Activated CD4-positive, alpha-beta T cell treated with anti-CD3 and anti-CD28 coated beads, Interleukin-2, amount 50 U/mL, for 1 hour (primary cell): ENCODE results near the gene NFIL3.

Source experiments
- DNase-seq: peaks from one replicate; pipeline ENCODE4 v3.0.0-alpha.2; 2020

Gene NFIL3

DNA sequence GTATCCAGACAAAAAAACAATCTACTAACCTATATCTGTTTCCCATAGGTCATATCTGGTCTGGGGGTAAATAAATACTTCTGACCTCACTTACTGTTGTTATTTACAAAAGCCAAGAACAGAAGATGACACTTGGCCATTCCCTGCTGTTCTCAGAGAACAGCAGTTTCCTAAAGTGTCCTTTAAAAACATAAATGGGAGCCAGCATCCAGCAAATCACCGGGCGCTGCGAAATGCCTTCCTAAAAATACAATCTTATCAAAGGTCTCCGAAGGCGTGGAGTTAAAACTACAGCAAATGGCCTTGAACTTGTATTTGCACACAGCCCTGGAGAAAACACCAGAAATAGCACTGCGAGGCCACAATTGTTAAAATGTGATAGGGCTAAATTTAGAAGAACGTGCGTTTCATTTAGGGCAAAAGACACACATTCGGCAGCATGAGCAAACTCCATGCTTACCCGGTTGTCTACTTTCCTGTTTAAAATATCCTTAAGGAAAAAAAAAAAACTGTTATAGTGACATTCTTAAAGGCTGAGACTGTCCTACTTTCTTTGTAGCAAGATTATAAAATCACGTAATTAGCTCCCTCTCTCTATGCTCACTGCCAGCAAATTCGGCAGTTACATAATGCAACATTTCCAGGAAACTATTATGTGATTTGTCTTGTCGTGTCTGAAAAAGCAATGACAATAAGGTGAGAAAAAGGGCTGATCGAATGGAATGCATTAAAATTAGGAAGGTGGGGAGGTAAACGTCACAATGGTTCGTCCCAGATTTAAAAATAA, 1.5 kb downstream of the NFIL3 start:
- no peak for DNase-seq

GRCh38 chr9:91421128-91421765, 2.4 kb downstream of the NFIL3 start:
- no peak for DNase-seq

GRCh38 chr9:91420501-91421127, 3.0 kb downstream of the NFIL3 start:
- DNase-seq: no peak

GRCh38 chr9:91419222-91420191, 4.1 kb downstream of the NFIL3 start:
- DNase-seq: no peak

- no peak for DNase-seq
Observed at GRCh38 chr9:91418215-91418610, 5.4 kb downstream of the NFIL3 start.

- DNase-seq: no peak
Observed at GRCh38 chr9:91417602-91418214, 5.9 kb downstream of the NFIL3 start.

DNA sequence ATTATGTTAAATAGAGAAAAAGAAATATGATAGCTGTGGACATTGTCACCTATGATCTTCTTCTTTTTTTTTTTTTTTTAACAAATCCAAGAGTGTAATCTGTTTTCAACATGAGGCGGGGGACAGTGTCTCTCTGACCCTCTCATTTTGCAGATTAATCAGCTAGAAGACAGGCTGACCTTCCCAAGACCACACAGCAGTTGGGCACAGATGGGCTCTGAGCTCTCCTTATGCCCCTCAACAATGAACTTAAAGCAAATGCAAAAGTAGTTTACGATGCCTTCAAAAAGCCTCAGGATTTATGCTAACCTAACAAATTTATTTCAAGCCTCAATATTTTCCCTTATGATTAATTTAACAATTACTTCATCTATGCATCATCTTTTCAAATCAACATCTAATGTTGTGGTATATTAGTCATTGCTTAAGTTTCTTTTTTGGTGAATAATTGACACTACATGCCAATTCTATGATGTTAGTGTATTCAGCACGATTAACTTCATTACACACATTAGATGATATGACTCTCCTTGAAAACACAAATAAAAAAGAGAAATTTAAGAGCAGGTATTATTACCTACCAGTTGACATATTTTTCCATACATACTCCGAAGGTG, 7.4 kb downstream of the NFIL3 start:
- DNase-seq: no peak

GRCh38 chr9:91415290-91415689, 8.3 kb downstream of the NFIL3 start:
- DNase-seq: no peak

GRCh38 chr9:91412941-91413340, 10.7 kb downstream of the NFIL3 start:
- DNase-seq: no peak

DNA sequence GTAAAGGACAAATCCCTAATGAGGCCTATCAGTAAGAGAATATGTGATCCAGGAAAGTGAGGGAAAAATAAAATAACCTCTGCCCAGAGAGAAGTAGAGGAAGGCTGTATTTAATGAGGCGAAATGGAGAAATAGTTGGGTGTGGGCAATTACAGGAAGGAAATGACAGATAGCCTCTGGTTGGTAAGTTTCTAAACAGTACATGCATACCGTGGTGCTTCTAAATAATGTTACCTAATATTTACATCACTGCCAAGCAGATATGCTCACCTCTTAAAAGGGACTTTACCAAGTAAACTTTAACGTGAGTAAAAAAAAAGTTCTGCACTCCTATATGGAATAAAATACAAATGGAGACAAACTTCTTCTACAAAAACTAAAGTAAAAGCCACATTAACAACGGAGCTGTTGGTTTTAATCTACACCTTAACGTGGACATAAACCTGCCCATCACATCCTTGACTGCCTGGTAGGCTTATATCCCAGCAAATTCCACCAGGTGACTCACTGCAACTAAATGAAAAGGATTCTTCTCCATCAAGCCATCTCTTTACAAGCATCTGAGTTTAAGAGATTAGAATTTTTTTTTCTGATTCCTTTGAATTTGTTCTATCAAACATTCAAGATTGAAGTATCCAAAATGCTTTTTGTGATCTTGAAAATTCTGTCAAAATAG, 12.4 kb downstream of the NFIL3 start:
- no peak for DNase-seq

GRCh38 chr9:91410161-91410560, 13.5 kb downstream of the NFIL3 start:
- DNase-seq: no peak

- DNase-seq: no peak
Observed at GRCh38 chr9:91408475-91408874, 15.2 kb downstream of the NFIL3 start.

DNA sequence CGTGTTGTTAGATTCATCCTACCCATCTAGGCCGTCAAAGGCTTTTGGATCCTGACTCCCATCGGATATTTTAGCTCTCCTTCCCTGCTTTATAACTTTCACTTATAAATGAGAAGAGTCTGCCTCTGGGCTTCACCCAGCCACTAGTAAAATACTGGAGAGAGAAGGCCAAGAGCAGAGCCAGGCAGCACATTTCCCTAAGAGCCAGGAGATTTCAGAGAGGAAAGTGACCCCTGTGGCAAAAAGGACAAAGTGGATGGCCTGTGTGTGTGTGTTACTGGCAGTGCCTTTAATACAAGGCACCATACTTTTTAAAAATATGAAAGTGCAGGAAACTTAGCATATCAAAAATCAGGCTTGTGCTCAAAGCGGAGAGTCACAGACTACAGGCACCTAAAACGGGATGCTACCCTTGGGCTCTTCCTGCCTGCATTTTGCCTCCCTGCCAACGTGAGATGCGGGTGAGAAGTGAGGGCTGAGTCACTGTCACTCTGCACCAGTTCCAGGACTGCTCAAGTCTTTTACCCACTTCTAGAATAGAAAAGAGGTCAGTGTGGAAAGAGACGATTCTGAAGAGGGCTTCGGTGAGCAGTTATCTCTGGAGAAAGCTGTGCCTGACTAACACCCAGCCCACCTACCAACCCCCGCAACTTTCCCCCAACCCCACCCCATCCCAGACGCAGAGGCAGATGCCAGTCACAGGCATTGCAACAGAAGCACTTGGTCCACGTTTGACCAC, 15.9 kb downstream of the NFIL3 start:
- no peak for DNase-seq

DNA sequence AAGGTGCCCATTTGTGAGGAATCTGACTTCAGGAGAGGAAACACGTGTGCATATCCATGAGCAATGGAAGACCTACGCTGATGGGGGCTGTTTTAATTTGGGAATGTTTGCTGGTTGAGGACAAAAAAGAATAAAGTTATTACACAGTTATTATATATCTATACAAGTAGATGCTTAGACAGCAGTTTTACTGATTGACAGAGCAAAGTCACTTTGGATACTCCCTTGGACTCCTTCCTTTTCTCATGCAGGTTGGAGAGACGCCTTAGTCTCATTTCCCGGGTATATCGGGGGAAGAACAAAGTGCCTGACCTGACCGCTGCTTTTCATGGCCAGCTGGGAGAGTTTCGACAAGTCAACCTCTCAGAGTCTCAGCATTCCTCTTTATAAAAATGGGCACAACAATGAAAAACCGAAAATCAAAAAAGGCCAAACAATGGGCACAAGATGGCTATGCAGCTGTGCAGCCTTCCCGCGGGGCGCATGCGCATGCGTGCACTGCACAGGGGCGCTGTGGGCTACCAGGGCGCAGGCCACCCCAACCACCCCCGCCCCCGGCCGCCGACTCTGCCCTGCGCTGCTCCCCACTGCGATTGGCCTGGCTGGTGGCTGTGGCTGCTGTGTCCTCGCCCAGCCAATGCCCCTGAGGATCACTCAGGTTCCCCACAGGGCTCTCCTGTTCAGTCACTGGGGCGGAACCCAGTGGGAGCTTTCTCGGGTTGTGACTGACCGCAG, 18.1 kb downstream of the NFIL3 start:
- DNase-seq: no peak

GRCh38 chr9:91403665-91404543, 19.7 kb downstream of the NFIL3 start:
- DNase-seq: no peak

GRCh38 chr9:91398926-91399325, 24.7 kb downstream of the NFIL3 start:
- no peak for DNase-seq

- no peak for DNase-seq
Observed at GRCh38 chr9:91395553-91396471, 27.8 kb downstream of the NFIL3 start.

DNA sequence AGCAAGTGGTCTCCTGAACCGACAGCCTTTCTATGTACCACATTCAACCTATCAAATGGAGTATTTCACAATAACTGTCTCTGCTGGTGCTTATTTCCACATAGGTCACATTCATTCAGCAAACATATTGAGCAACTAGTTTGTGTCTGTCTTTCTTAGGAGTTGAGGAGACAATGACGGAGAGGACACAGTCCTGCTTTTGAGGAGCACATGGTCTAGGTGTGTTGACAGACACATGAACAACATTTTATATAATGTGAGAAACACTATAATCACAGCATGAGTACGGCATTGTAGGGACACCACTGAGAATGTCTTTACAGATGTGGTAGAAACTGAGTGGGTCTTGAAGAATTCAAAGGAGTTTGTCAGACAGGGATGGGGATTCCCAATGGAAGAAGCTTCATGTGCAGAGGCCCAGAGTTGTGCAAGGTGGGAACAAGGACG, 28.5 kb downstream of the NFIL3 start:
- no peak for DNase-seq
